ENCODE results near the gene P2RX5. TPM values are rescaled to one million over a fixed set of nuclear protein-coding genes. Genes with fewer than 3 reads are reported as not detected.
A peak's percentile ranks its signal among the peaks of the same experiment; 100 is the strongest.

P2RX5 gene
- total and polyA plus RNA-seq, 2 donors = 108 to 122 TPM

DNA sequence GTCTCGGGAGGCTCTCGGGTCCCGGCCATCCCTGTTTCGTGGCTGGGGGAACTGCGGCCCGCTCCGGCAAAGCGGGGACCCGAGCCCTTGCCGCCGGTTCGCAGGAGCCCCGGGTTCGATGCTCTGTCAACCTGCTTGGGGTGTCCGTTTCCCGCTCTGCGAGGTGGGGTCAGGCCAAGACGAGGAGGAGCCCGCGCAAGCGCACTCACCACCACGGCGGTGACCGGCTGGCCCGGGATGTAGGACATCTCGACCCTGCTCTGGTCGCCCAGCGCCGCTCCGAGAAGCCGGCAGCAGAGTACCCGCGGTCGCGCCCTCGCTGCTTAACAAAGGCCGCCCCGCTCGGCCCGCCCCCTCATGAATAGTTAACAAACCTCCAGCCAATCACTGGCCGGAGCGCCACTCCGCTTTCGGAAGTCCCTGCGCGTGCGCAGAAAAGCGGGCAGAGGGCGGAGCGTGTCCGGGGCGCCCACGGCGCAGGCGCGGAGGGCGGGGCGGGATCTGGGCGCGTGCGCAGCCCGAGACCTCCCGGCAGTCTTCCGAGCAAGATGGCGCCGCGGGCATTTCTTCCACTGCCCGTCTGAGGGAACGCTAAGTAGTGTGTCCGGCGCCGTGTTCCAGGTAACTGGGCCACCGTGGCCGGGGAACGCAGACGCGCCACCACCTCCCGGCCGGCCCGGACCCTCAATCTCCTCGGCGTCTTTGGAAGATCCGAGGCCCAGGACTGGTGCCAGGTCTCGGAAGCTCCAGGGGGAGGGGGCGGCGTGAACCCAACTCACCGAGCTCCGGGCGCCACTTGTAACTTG lies 27.5 kb downstream of the P2RX5 start, which contains the start of the genes EMC6 and TAX1BP3:
TSS of gene EMC6 (plus strand) at position 534 of the 806 bp plus-strand sequence. CDS start 335 bp downstream, outside the sequence.
TSS of gene TAX1BP3 (minus strand) at position 300 of the 806 bp plus-strand sequence. CDS start at position 248, 52 bp downstream.
- Histone ChIP-seq H3K4me3 (ENCODE audit: low read length in 2 of 2) (peak within 1 kb of the TSS; percentile 94 to 100), H3K27ac (ENCODE audit: low read depth in 1 of 2, low read length in 1 of 2) (peak within 1 kb of the TSS; percentile 84 to 91), H3K9me3 (ENCODE audit: control insufficient read depth in 2 of 2, insufficient read depth in 1 of 2, low read length in 1 of 2) (peaks cover 0 to 4% of the 10 kb centered on the region in 2 donors), H3K36me3 (ENCODE audit: control insufficient read depth in 2 of 2, insufficient read depth in 2 of 2, low read length in 1 of 2) (peaks cover 16 to 31% of the 10 kb centered on the region in 2 donors), H3K27me3 (ENCODE audit: control insufficient read depth in 2 of 2, insufficient read depth in 1 of 2, low read length in 1 of 2) (no peaks in the 10 kb centered on the region), H3K4me1 (ENCODE audit: control insufficient read depth in 2 of 2, insufficient read depth in 2 of 2, low read length in 2 of 2) (peaks cover 13 to 34% of the 10 kb centered on the region in 2 donors)
- under 1% methylated on average over 89 of the region's 89 CpGs for WGBS
- DNase-seq (ENCODE audit: low read depth in 6 of 9, low spot score in 9 of 9) = peak; percentile 89 to 100 (median 99)

GRCh38 chr17:3667366-3668278 lies 28.3 kb downstream of the P2RX5 start:
- peaks cover 13 to 34% of the 10 kb centered on the region in 2 donors for H3K4me1 ChIP-seq (ENCODE audit: control insufficient read depth in 2 of 2, insufficient read depth in 2 of 2, low read length in 2 of 2)
- peak overlapping the region; percentile 66 to 84 for H3K27ac ChIP-seq (ENCODE audit: low read depth in 1 of 2, low read length in 1 of 2)
- H3K36me3 ChIP-seq (ENCODE audit: control insufficient read depth in 2 of 2, insufficient read depth in 2 of 2, low read length in 1 of 2) = peaks cover 20 to 36% of the 10 kb centered on the region in 2 donors
- no peaks in the 10 kb centered on the region for H3K27me3 ChIP-seq (ENCODE audit: control insufficient read depth in 2 of 2, insufficient read depth in 1 of 2, low read length in 1 of 2)
- no peak for DNase-seq (ENCODE audit: low read depth in 6 of 9, low spot score in 9 of 9)
- peaks cover 0 to 4% of the 10 kb centered on the region in 2 donors for H3K9me3 ChIP-seq (ENCODE audit: control insufficient read depth in 2 of 2, insufficient read depth in 1 of 2, low read length in 1 of 2)
- WGBS = 16% methylated on average over 39 of the region's 39 CpGs
- peak overlapping the region; percentile 94 to 100 for H3K4me3 ChIP-seq (ENCODE audit: low read length in 2 of 2)

DNA sequence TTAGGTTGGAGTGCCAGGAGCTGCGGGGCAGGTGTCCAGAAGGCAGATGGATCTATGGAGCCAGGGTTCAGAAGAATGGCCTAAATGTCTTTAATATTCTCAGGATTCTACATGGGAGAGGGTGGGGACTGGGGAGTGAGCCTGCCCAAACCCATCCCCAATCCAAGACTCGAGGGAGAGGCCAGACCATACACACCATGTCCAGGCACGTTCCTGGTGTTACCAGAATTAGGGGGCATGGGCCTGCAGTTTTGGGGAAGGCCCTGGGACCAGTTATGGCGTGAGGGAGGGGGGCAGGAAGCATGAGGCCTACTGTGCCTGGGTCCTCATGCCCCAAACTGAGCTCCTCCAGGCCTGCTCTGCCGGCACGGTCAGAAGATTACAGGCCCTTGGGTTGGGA lies 29.4 kb downstream of the P2RX5 start:
- DNase-seq (ENCODE audit: low read depth in 6 of 9, low spot score in 9 of 9) = no peak
- peaks cover 13 to 34% of the 10 kb centered on the region in 2 donors for H3K4me1 ChIP-seq (ENCODE audit: control insufficient read depth in 2 of 2, insufficient read depth in 2 of 2, low read length in 2 of 2)
- 95% methylated on average over 6 of the region's 6 CpGs for WGBS
- H3K27ac ChIP-seq (ENCODE audit: low read depth in 1 of 2, low read length in 1 of 2) = peak overlapping the region in 1 of 2 donors; percentile 1
- H3K36me3 ChIP-seq (ENCODE audit: control insufficient read depth in 2 of 2, insufficient read depth in 2 of 2, low read length in 1 of 2) = peaks cover 17 to 35% of the 10 kb centered on the region in 2 donors
- peak overlapping the region in 1 of 2 donors; percentile 25 for H3K4me3 ChIP-seq (ENCODE audit: low read length in 2 of 2)
- H3K27me3 ChIP-seq (ENCODE audit: control insufficient read depth in 2 of 2, insufficient read depth in 1 of 2, low read length in 1 of 2) = no peaks in the 10 kb centered on the region
- peaks cover 0 to 4% of the 10 kb centered on the region in 2 donors for H3K9me3 ChIP-seq (ENCODE audit: control insufficient read depth in 2 of 2, insufficient read depth in 1 of 2, low read length in 1 of 2)

GRCh38 chr17:3665834-3666233 lies 30.1 kb downstream of the P2RX5 start:
- H3K27me3 ChIP-seq (ENCODE audit: control insufficient read depth in 2 of 2, insufficient read depth in 1 of 2, low read length in 1 of 2) = no peaks in the 10 kb centered on the region
- peaks cover 13 to 34% of the 10 kb centered on the region in 2 donors for H3K4me1 ChIP-seq (ENCODE audit: control insufficient read depth in 2 of 2, insufficient read depth in 2 of 2, low read length in 2 of 2)
- peaks cover 0 to 4% of the 10 kb centered on the region in 2 donors for H3K9me3 ChIP-seq (ENCODE audit: control insufficient read depth in 2 of 2, insufficient read depth in 1 of 2, low read length in 1 of 2)
- WGBS = 92% methylated on average over 5 of the region's 5 CpGs
- peaks cover 17 to 41% of the 10 kb centered on the region in 2 donors for H3K36me3 ChIP-seq (ENCODE audit: control insufficient read depth in 2 of 2, insufficient read depth in 2 of 2, low read length in 1 of 2)
- no peak for DNase-seq (ENCODE audit: low read depth in 6 of 9, low spot score in 9 of 9)
- H3K27ac ChIP-seq (ENCODE audit: low read depth in 1 of 2, low read length in 1 of 2) = no peak overlapping the region
- peak overlapping the region in 1 of 2 donors; percentile 25 for H3K4me3 ChIP-seq (ENCODE audit: low read length in 2 of 2)

GRCh38 chr17:3663102-3664011 lies 32.6 kb downstream of the P2RX5 start:
- Histone ChIP-seq H3K4me3 (ENCODE audit: low read length in 2 of 2) (no peak overlapping the region), H3K27ac (ENCODE audit: low read depth in 1 of 2, low read length in 1 of 2) (no peak overlapping the region), H3K36me3 (ENCODE audit: control insufficient read depth in 2 of 2, insufficient read depth in 2 of 2, low read length in 1 of 2) (peaks cover 17 to 45% of the 10 kb centered on the region in 2 donors), H3K9me3 (ENCODE audit: control insufficient read depth in 2 of 2, insufficient read depth in 1 of 2, low read length in 1 of 2) (peaks cover 0 to 4% of the 10 kb centered on the region in 2 donors), H3K27me3 (ENCODE audit: control insufficient read depth in 2 of 2, insufficient read depth in 1 of 2, low read length in 1 of 2) (no peaks in the 10 kb centered on the region), H3K4me1 (ENCODE audit: control insufficient read depth in 2 of 2, insufficient read depth in 2 of 2, low read length in 2 of 2) (peaks cover 6 to 25% of the 10 kb centered on the region in 2 donors)
- DNase-seq (ENCODE audit: low read depth in 6 of 9, low spot score in 9 of 9) = no peak
- 95% methylated on average over 33 of the region's 33 CpGs for WGBS

DNA sequence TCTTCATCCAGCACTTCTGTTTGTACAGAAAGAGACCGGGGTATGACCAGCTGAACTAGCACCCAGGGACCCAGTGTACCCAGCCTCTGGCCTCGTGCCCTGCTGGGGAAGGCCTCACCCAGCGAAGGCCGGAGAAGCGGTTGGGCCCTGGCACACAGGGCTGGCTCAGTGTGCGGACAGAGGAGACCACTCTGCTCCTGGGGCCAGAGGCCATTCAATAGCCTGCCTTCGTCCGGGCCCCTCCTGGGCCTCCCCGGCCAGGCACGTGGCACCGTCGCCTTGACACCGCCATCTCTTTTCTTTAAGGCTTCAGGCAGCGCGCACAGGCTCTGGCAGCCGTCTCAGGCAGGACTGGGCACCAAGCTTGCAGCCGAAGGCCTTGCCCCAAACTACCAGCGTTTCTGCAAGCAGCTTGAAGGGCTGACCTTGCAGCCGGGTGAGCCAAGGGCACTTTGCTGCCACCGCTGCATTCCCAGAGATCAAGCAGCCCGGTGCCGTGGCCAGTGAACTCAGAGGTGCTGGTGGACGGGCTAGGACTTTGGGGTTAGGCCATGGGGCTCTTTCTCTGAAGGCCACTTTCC lies 35.6 kb downstream of the P2RX5 start:
- Histone ChIP-seq H3K4me3 (ENCODE audit: low read length in 2 of 2) (no peak overlapping the region), H3K27ac (ENCODE audit: low read depth in 1 of 2, low read length in 1 of 2) (no peak overlapping the region), H3K27me3 (ENCODE audit: control insufficient read depth in 2 of 2, insufficient read depth in 1 of 2, low read length in 1 of 2) (no peaks in the 10 kb centered on the region), H3K4me1 (ENCODE audit: control insufficient read depth in 2 of 2, insufficient read depth in 2 of 2, low read length in 2 of 2) (no peaks in the 10 kb centered on the region), H3K36me3 (ENCODE audit: control insufficient read depth in 2 of 2, insufficient read depth in 2 of 2, low read length in 1 of 2) (peaks cover 17 to 42% of the 10 kb centered on the region in 2 donors), H3K9me3 (ENCODE audit: control insufficient read depth in 2 of 2, insufficient read depth in 1 of 2, low read length in 1 of 2) (no peaks in the 10 kb centered on the region)
- WGBS = 98% methylated on average over 23 of the region's 23 CpGs
- no peak for DNase-seq (ENCODE audit: low read depth in 6 of 9, low spot score in 9 of 9)

DNA sequence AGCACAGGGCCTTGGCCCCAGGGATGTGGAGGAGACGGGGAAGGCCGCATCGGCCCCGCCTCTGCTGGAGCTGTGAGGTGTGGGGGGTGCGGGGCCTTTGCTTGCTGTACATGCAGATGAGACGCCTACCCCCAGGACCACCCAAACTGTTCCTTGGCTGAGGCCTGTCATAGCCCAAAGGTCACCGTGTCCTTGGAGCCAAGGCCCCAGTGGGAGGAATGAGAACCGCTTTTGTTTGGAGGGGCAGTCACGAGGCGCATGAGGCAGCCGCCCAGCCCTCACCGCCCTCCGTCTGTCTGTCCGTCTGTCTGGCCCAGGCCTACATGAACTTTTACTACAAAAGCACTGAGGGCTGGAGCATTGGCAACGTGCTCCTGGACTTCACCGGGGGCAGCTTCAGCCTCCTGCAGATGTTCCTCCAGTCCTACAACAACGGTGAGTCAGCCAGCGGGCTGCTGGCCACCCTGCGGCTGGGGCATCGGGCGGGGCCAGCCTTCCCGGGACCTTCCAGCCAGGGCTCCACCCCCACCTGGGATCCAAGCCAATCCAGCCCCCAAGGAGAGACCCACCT lies 36.3 kb downstream of the P2RX5 start:
- 91% methylated on average over 22 of the region's 22 CpGs for WGBS
- Histone ChIP-seq H3K4me1 (ENCODE audit: control insufficient read depth in 2 of 2, insufficient read depth in 2 of 2, low read length in 2 of 2) (no peaks in the 10 kb centered on the region), H3K36me3 (ENCODE audit: control insufficient read depth in 2 of 2, insufficient read depth in 2 of 2, low read length in 1 of 2) (peaks cover 17 to 37% of the 10 kb centered on the region in 2 donors), H3K27me3 (ENCODE audit: control insufficient read depth in 2 of 2, insufficient read depth in 1 of 2, low read length in 1 of 2) (no peaks in the 10 kb centered on the region), H3K9me3 (ENCODE audit: control insufficient read depth in 2 of 2, insufficient read depth in 1 of 2, low read length in 1 of 2) (no peaks in the 10 kb centered on the region), H3K27ac (ENCODE audit: low read depth in 1 of 2, low read length in 1 of 2) (no peak overlapping the region), H3K4me3 (ENCODE audit: low read length in 2 of 2) (no peak overlapping the region)
- DNase-seq (ENCODE audit: low read depth in 6 of 9, low spot score in 9 of 9) = no peak

All from thymus (tissue), 11 donors.